Central memory CD4-positive, alpha-beta T cell (primary cell): Measurements from ENCODE around the gene PIGB.
"Not testable (repeated sequence)": the region's sequence is repeated elsewhere in the genome, so short reads cannot be mapped to it uniquely, and the experiment has no call there.

ENCODE experiments used
- DNase-seq: peaks from one replicate; pipeline ENCODE4 v3.0.0; 2022

The PIGB gene

DNA sequence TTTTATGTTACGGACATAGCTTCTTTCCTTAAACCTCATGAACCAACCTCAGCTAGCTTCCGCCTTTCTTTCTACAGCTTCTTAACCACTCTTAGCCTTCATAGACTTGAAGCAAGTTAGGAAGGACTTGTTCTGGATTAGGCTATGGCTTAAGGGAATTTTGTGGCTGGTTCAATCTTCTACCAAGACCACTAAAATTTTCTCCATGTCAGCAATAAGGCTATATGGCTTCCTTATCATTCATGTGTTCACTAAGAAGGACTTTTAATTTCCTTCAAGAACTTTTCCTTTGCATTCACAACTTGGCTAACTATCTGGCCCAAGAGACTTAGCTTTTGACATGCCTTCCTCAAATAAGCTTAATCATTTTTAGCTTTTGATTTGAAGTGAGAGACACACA, 64.7 kb downstream of the PIGB start:
- no peak for DNase-seq

DNA sequence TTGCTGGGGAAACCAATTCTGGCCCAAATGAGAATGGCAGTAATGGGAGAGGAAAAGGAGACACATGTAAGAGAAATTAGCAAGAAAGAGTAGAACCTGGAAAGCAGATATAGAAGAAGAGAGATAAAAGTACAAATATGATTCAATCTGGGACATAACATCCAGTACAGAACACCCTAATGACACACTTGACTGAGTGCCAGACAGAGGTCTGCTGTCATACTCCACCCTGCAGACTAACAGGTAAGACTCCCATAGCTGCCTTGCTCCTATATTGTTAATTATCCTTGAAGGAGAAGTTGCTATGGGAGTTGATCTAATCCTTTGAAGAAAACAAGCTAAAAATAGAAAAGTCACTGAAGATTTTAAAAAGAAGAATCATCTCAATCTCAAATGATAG, 68.0 kb downstream of the PIGB start:
- no peak for DNase-seq

- DNase-seq, result no peak
Measured at GRCh38 chr15:55389264-55389607, 70.2 kb downstream of the PIGB start.

GRCh38 chr15:55394694-55395093, 75.7 kb downstream of the PIGB start:
- DNase-seq, result no peak

DNA sequence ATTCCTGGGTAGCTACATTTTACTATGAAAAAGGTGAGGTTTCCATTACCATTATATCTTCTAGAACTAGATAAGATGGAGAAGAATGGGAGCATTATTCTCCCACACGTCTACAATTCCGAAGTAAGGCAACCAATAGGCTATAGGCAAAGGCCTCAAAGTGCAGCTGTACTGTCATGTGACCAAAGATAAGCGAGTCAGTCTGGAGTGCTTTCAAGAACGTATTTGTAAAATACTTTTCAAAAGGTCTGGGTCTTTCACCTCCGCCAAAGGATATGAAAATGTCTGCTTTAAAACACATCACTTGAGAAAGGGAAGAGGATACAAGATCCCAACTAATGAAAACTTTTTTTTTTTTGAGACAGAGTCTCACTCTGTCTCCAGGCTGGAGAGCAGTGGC, 79.2 kb downstream of the PIGB start:
- no peak for DNase-seq

- not testable (repeated sequence) for DNase-seq
Measured at GRCh38 chr15:55400050-55400449, 81.0 kb downstream of the PIGB start.

- no peak for DNase-seq
Measured at GRCh38 chr15:55401786-55402246, 82.8 kb downstream of the PIGB start.

DNA sequence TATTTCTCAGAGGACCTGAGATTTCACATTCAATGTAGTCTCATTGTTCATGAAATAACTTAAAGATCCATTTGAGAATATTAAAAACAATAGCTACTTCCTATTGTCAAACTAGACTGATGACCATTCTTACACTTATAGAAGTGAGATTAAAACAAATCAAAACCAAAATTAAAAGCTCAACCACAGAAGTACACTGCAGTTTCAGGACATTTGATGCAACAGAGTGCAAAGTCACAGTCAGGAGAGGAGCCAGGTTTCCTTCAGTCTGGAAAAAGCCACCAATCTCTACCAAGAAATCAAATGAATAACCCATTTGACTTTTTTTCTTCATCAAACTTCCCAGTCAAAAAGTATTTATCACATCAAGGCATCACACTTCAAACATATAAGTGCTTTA, 83.7 kb downstream of the PIGB start:
- no peak for DNase-seq

DNA sequence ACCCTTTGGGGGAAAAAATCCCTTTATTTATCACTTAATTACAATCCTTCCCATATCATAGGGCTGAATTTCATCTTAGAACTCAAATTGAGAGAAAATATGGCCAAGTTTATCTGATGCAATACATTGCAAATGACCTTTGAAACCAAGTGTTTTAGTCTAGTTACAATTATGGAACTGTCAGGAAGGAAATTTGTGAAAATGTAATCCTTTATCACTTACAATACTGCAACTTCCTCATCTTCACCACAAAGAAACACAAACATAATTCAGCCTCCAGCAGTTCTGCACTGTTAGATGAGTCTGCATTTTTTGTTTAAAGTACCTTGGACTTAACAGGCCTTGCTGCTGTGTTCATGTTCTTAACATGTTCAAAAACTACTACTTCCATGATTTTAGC, 84.5 kb downstream of the PIGB start:
- DNase-seq, result no peak
